HCT116 (cell line): Measurements from ENCODE around the gene INTS1. TPM values are rescaled to one million over a fixed set of nuclear protein-coding genes. Genes with fewer than 3 reads are reported as not detected.

ENCODE experiments used
- ATAC-seq: fragments of 200-7000 bp; cut with Tn5 transposase; 2 replicates; pipeline ENCODE4 v1.9.1; 2020; ENCODE audit warnings: mild to moderate bottlenecking, moderate library complexity
- BruUV-seq: library from RNA; stranded (reverse); fragments of 400-500 nt; replicated peaks from 2 replicates; lab custom pipeline; 2021; lab: Mats Ljungman, UMichigan
- CTCF ChIA-PET: fragments of 300-600 bp; sonication (Branson Sonifier 250); formaldehyde crosslinking; loops from one replicate; lab custom pipeline; 2021; ENCODE audit warnings: antibody characterized with exemption; lab: Charles Lee
- POLR2A ChIA-PET: fragments of 300-600, 350-600 bp; sonication (Branson Sonifier 250); formaldehyde crosslinking; loops from one replicate; lab custom pipeline; 2021; ENCODE audit warnings: antibody characterized with exemption; lab: Charles Lee
- RAD21 ChIA-PET, 2 experiments: fragments of 300-600 bp; sonication (Branson Sonifier 250); formaldehyde crosslinking; loops; one replicate each; lab custom pipeline; 2023; ENCODE audit warnings: low total read pairs in 2 of 2; ENCODE audit not compliant: uncharacterized antibody in 2 of 2, unreplicated experiment in 2 of 2, low non-redundant PET in 1 of 2; lab: Charles Lee
- DNase-seq: peaks from one replicate; pipeline ENCODE4 v3.0.0-alpha.2; 2010; ENCODE audit warnings: low read depth, low spot score
- H2AFZ ChIP-seq: fragments of 200-600 bp; shearing (Covaris generic), sonication (generic); 2 replicates; pipeline ENCODE4 v1.6.1; 2017; ENCODE audit warnings: low read depth, mixed run types, mixed read lengths, antibody characterized with exemption, low read length; ENCODE audit not compliant: poor library complexity, severe bottlenecking
- H3K27ac ChIP-seq: 2 replicates; pipeline ENCODE4 v1.5.1; 2012; ENCODE audit warnings: low read depth, low read length
- H3K27me3 ChIP-seq: fragments of 200-600 bp; sonication (generic); 2 replicates; pipeline ENCODE4 v1.6.1; 2016; ENCODE audit warnings: mixed run types, low read length, mixed read lengths; ENCODE audit not compliant: insufficient read depth
- H3K36me3 ChIP-seq, 2 experiments: fragments of 200-500 bp in 1 of 2; fragments of 200-600 bp in 1 of 2; sonication (Bioruptor generic) in 1 of 2; sonication (generic) in 1 of 2; 2 replicates each; pipeline versions ENCODE4 v1.5.1 to v1.6.1; 2014 to 2016; ENCODE audit warnings: low read length in 2 of 2, inconsistent platforms in 1 of 2, mixed read lengths in 1 of 2, mixed run types in 1 of 2; ENCODE audit not compliant: insufficient read depth in 2 of 2, control insufficient read depth in 1 of 2
- H3K4me1 ChIP-seq, 2 experiments: fragments of 200-600 bp in 1 of 2; sonication (generic) in 1 of 2; 2 replicates each; pipeline versions ENCODE4 v1.5.1 to v1.6.1; 2012 to 2017; ENCODE audit warnings: low read length in 2 of 2, inconsistent platforms in 1 of 2, mild to moderate bottlenecking in 1 of 2, mixed read lengths in 1 of 2, mixed run types in 1 of 2, moderate library complexity in 1 of 2; ENCODE audit not compliant: insufficient read depth in 2 of 2, control insufficient read depth in 1 of 2
- H3K4me2 ChIP-seq: fragments of 200-600 bp; sonication (generic); 2 replicates; pipeline ENCODE4 v1.6.1; 2017; ENCODE audit warnings: mixed run types, low read length, mixed read lengths
- H3K4me3 ChIP-seq, 2 experiments: fragments of 200-600 bp in 1 of 2; sonication (generic) in 1 of 2; replicated peaks in 1 of 2; 2 replicates each; pipeline ENCODE4 v1.5.1; 2011 to 2016; ENCODE audit warnings: low read length in 2 of 2, control low read depth in 1 of 2, low read depth in 1 of 2, mild to moderate bottlenecking in 1 of 2, mixed read lengths in 1 of 2, mixed run types in 1 of 2
- H3K79me2 ChIP-seq: fragments of 200-600 bp; sonication (generic); 2 replicates; pipeline ENCODE4 v1.6.1; 2017; ENCODE audit warnings: mild to moderate bottlenecking, mixed run types, low read length, moderate library complexity, mixed read lengths; ENCODE audit not compliant: insufficient read depth
- H3K9ac ChIP-seq: fragments of 200-600 bp; sonication (generic); 2 replicates; pipeline ENCODE4 v1.6.1; 2016; ENCODE audit warnings: low read length, mixed read lengths
- H3K9me2 ChIP-seq: fragments of 200-600 bp; sonication (generic), shearing (Covaris generic); 2 replicates; pipeline ENCODE4 v1.6.1; 2017; ENCODE audit warnings: mixed run types, mild to moderate bottlenecking, moderate library complexity; ENCODE audit not compliant: insufficient read depth
- H3K9me3 ChIP-seq, 2 experiments: fragments of 200-500 bp in 1 of 2; fragments of 200-600 bp in 1 of 2; sonication (Bioruptor generic) in 1 of 2; sonication (generic) in 1 of 2; 2 replicates each; pipeline ENCODE4 v1.6.1; 2014 to 2017; ENCODE audit warnings: low read length in 2 of 2, mixed read lengths in 2 of 2, inconsistent platforms in 1 of 2, low read depth in 1 of 2, mild to moderate bottlenecking in 1 of 2, mixed run types in 1 of 2, moderate library complexity in 1 of 2; ENCODE audit not compliant: control insufficient read depth in 1 of 2, insufficient read depth in 1 of 2
- H4K20me1 ChIP-seq: fragments of 200-600 bp; sonication (generic), shearing (Covaris generic); 2 replicates; pipeline ENCODE4 v1.6.1; 2017; ENCODE audit warnings: mixed run types, mild to moderate bottlenecking, moderate library complexity; ENCODE audit not compliant: insufficient read depth
- CBX3 ChIP-seq: IDR thresholded peaks from 2 replicates; pipeline ENCODE4 v1.6.1; 2012; ENCODE audit warnings: low read depth
- CEBPB ChIP-seq: IDR thresholded peaks from 2 replicates; pipeline ENCODE4 v1.6.1; 2012; ENCODE audit warnings: low read depth
- CTCF ChIP-seq, 3 experiments: fragments of 200-600 bp in 1 of 3; sonication (generic) in 1 of 3; IDR thresholded peaks in 2 of 3; conservative IDR thresholded peaks in 1 of 3; 2 replicates each; pipeline ENCODE4 v1.5.1; 2012 to 2017; ENCODE audit warnings: low read depth in 2 of 3, low read length in 2 of 3, antibody characterized with exemption in 1 of 3, borderline replicate concordance in 1 of 3, control low read depth in 1 of 3, mild to moderate bottlenecking in 1 of 3, mixed read lengths in 1 of 3, mixed run types in 1 of 3, moderate library complexity in 1 of 3; ENCODE audit not compliant: insufficient read depth in 1 of 3
- EGR1 ChIP-seq: IDR thresholded peaks from 2 replicates; pipeline ENCODE4 v1.6.1; 2012; ENCODE audit warnings: low read depth
- EZH2phosphoT487 ChIP-seq: fragments of 200-600 bp; IDR thresholded peaks from 2 replicates; pipeline ENCODE4 v1.6.1; 2018; ENCODE audit warnings: antibody characterized with exemption, borderline replicate concordance
- FOSL1 ChIP-seq: IDR thresholded peaks from 2 replicates; pipeline ENCODE4 v1.6.1; 2012; ENCODE audit warnings: low read depth
- JUND ChIP-seq: IDR thresholded peaks from 2 replicates; pipeline ENCODE4 v1.6.1; 2012
- POLR2A ChIP-seq: IDR thresholded peaks from 2 replicates; pipeline ENCODE4 v1.7.0; 2011; ENCODE audit warnings: borderline replicate concordance; ENCODE audit not compliant: insufficient read depth, insufficient read length; ENCODE audit errors: extremely low read depth
- POLR2AphosphoS5 ChIP-seq: IDR thresholded peaks from 2 replicates; pipeline ENCODE4 v1.6.1; 2011; ENCODE audit warnings: mild to moderate bottlenecking, low read depth, low read length, moderate library complexity
- REST ChIP-seq: IDR thresholded peaks from 2 replicates; pipeline ENCODE4 v1.6.1; 2012; ENCODE audit warnings: low read depth
- SP1 ChIP-seq: IDR thresholded peaks from 2 replicates; pipeline ENCODE4 v1.6.1; 2012; ENCODE audit warnings: low read depth
- SRF ChIP-seq: IDR thresholded peaks from 2 replicates; pipeline ENCODE4 v1.6.1; 2012; ENCODE audit warnings: low read depth
- TCF7L2 ChIP-seq: IDR thresholded peaks from 2 replicates; pipeline ENCODE4 v1.7.0; 2011; ENCODE audit warnings: borderline replicate concordance, inconsistent platforms; ENCODE audit not compliant: insufficient read depth, insufficient read length; ENCODE audit errors: extremely low read depth
- YY1 ChIP-seq: IDR thresholded peaks from 2 replicates; pipeline ENCODE4 v1.6.1; 2011; ENCODE audit warnings: low read length, low read depth, moderate library complexity, mild to moderate bottlenecking; ENCODE audit not compliant: insufficient replicate concordance; ENCODE audit errors: extremely low read depth
- ZFX ChIP-seq: fragments of 450-650 bp; IDR thresholded peaks from 2 replicates; pipeline ENCODE4 v1.6.1; 2017
- intact Hi-C: fragments of 100-400 bp; cut with micrococcal nuclease; formaldehyde crosslinking; loops from 2 replicates; pipeline ENCODE4 v1.10.0; 2022
- total RNA-seq: library from RNA; stranded (reverse); gene quantifications from one replicate; pipeline ENCODE4 v1.2.1, GENCODE V29; 2021; ENCODE audit not compliant: unreplicated experiment

INTS1 gene
- total RNA-seq, 1 experiment from 2014 or later, result 167 TPM

- no peaks in the 10 kb centered on the region for H3K9me2 ChIP-seq
- TF ChIP-seq CTCF (IDR thresholded peaks at IDR 0.05 in 2 of 3, conservative IDR thresholded peaks at IDR 0.05 in 1 of 3; ENCODE audit: borderline replicate concordance in 1 of 3, insufficient read depth in 1 of 3, low read depth in 2 of 3, low read length in 2 of 3), result no peak
- TF ChIP-seq POLR2AphosphoS5, result no peak
- no peak for TF ChIP-seq YY1
- no peak for TF ChIP-seq SP1
- TF ChIP-seq EGR1, result no peak
- TF ChIP-seq CEBPB, result no peak
- no peak for TF ChIP-seq FOSL1
- TF ChIP-seq CBX3, result no peak
- TF ChIP-seq REST, result no peak
- TF ChIP-seq TCF7L2, result no peak
- no peak for TF ChIP-seq EZH2phosphoT487
- TF ChIP-seq POLR2A, result no peak
- no peak for TF ChIP-seq ZFX
- TF ChIP-seq JUND, result no peak
- TF ChIP-seq SRF, result no peak
- no peak overlapping the region for H2AFZ ChIP-seq
- ChIA-PET CTCF (no interaction called here), RAD21 (no interaction called here), POLR2A (interaction anchor here (0.7 kb wide), 1 partner anchor 24 kb away, joined by 3 read pairs; no protein-coding TSS in a partner anchor)
- no peak overlapping the region for H3K9ac ChIP-seq
- no TSS peak for BruUV-seq
- peaks cover 90% of the 10 kb centered on the region for H3K79me2 ChIP-seq
- no peak overlapping the region for H3K4me2 ChIP-seq
- intact Hi-C loops, result no loop called here
- no peaks in the 10 kb centered on the region; the same call in 1 of the 2 replicates for H4K20me1 ChIP-seq
- H3K4me3 ChIP-seq, result no peak overlapping the region
- no peaks in the 10 kb centered on the region for H3K9me3 ChIP-seq
- H3K4me1 ChIP-seq, result peaks cover 54 to 73% of the 10 kb centered on the region in 2 experiments
- DNase-seq, result no peak
- peak overlapping the region; percentile 28; the same call in 1 of the 2 replicates for H3K27ac ChIP-seq
- peaks cover 8 to 18% of the 10 kb centered on the region in 2 experiments; a peak in 3 of 4 replicates for H3K36me3 ChIP-seq
- no peaks in the 10 kb centered on the region for H3K27me3 ChIP-seq
- no peak for ATAC-seq
These were observed 30.9 kb upstream of the INTS1 start for GRCh38 chr7:1535100-1535458.
